ENCODE results near the gene PM20D2.

The PM20D2 gene

GRCh38 chr6:89183294-89183693 is 37.4 kb downstream of the PM20D2 start:
- Histone ChIP-seq H3K79me2 (ENCODE audit: low read length) (no peaks in the 10 kb centered on the region), H3K27me3 (ENCODE audit: low read depth, low read length) (no peaks in the 10 kb centered on the region), H3K27ac (ENCODE audit: low read length) (no peak overlapping the region), H3K4me2 (ENCODE audit: low read length) (no peak overlapping the region), H4K20me1 (ENCODE audit: insufficient read depth, low read length) (no peaks in the 10 kb centered on the region), H3K36me3 (replicated peaks; ENCODE audit: low read depth, low read length) (no peaks in the 10 kb centered on the region), H3K4me3 (ENCODE audit: low read length) (no peak overlapping the region), H3K4me1 (ENCODE audit: low read length) (no peaks in the 10 kb centered on the region), H3K9me3 (ENCODE audit: insufficient read depth, low read length) (no peaks in the 10 kb centered on the region), H2AFZ (ENCODE audit: low read depth, low read length) (no peak overlapping the region), H3K9ac (ENCODE audit: low read length) (no peak overlapping the region)
- no peak for TF ChIP-seq CTCF (IDR thresholded peaks at IDR 0.05; ENCODE audit: low read depth, low read length)
- no peak for TF ChIP-seq EZH2phosphoT487 (IDR thresholded peaks at IDR 0.05; ENCODE audit: low read depth)

- no peaks in the 10 kb centered on the region for H3K27me3 ChIP-seq (ENCODE audit: low read depth, low read length)
- H3K4me1 ChIP-seq (ENCODE audit: low read length): no peaks in the 10 kb centered on the region
- H3K4me3 ChIP-seq (ENCODE audit: low read length): no peak overlapping the region
- H3K9me3 ChIP-seq (ENCODE audit: insufficient read depth, low read length): no peaks in the 10 kb centered on the region
- H4K20me1 ChIP-seq (ENCODE audit: insufficient read depth, low read length): no peaks in the 10 kb centered on the region
- H3K27ac ChIP-seq (ENCODE audit: low read length): no peak overlapping the region
- no peak overlapping the region for H2AFZ ChIP-seq (ENCODE audit: low read depth, low read length)
- H3K4me2 ChIP-seq (ENCODE audit: low read length): no peak overlapping the region
- no peaks in the 10 kb centered on the region for H3K36me3 ChIP-seq (replicated peaks; ENCODE audit: low read depth, low read length)
- no peak overlapping the region for H3K9ac ChIP-seq (ENCODE audit: low read length)
- no peak for TF ChIP-seq EZH2phosphoT487 (IDR thresholded peaks at IDR 0.05; ENCODE audit: low read depth)
- no peaks in the 10 kb centered on the region for H3K79me2 ChIP-seq (ENCODE audit: low read length)
Observed at GRCh38 chr6:89184344-89184743, 38.5 kb downstream of the PM20D2 start.

GRCh38 chr6:89186762-89187161 is 40.9 kb downstream of the PM20D2 start:
- TF ChIP-seq EZH2phosphoT487 (IDR thresholded peaks at IDR 0.05; ENCODE audit: low read depth) (no peak), CTCF (IDR thresholded peaks at IDR 0.05; ENCODE audit: low read depth, low read length) (no peak)
- H4K20me1 ChIP-seq (ENCODE audit: insufficient read depth, low read length): no peaks in the 10 kb centered on the region
- H2AFZ ChIP-seq (ENCODE audit: low read depth, low read length): no peak overlapping the region
- no peaks in the 10 kb centered on the region for H3K9me3 ChIP-seq (ENCODE audit: insufficient read depth, low read length)
- no peak overlapping the region for H3K4me3 ChIP-seq (ENCODE audit: low read length)
- no peaks in the 10 kb centered on the region for H3K79me2 ChIP-seq (ENCODE audit: low read length)
- no peaks in the 10 kb centered on the region for H3K4me1 ChIP-seq (ENCODE audit: low read length)
- H3K27ac ChIP-seq (ENCODE audit: low read length): no peak overlapping the region
- no peak overlapping the region for H3K4me2 ChIP-seq (ENCODE audit: low read length)
- H3K9ac ChIP-seq (ENCODE audit: low read length): no peak overlapping the region
- H3K36me3 ChIP-seq (replicated peaks; ENCODE audit: low read depth, low read length): no peaks in the 10 kb centered on the region
- H3K27me3 ChIP-seq (ENCODE audit: low read depth, low read length): no peaks in the 10 kb centered on the region

GRCh38 chr6:89187504-89187903 is 41.6 kb downstream of the PM20D2 start:
- H4K20me1 ChIP-seq (ENCODE audit: insufficient read depth, low read length): no peaks in the 10 kb centered on the region
- no peaks in the 10 kb centered on the region for H3K27me3 ChIP-seq (ENCODE audit: low read depth, low read length)
- H3K9me3 ChIP-seq (ENCODE audit: insufficient read depth, low read length): no peaks in the 10 kb centered on the region
- H3K4me1 ChIP-seq (ENCODE audit: low read length): no peaks in the 10 kb centered on the region
- no peak overlapping the region for H3K4me3 ChIP-seq (ENCODE audit: low read length)
- no peak overlapping the region for H3K9ac ChIP-seq (ENCODE audit: low read length)
- no peaks in the 10 kb centered on the region for H3K79me2 ChIP-seq (ENCODE audit: low read length)
- TF ChIP-seq CTCF (IDR thresholded peaks at IDR 0.05; ENCODE audit: low read depth, low read length) (no peak), EZH2phosphoT487 (IDR thresholded peaks at IDR 0.05; ENCODE audit: low read depth) (no peak)
- no peaks in the 10 kb centered on the region for H3K36me3 ChIP-seq (replicated peaks; ENCODE audit: low read depth, low read length)
- no peak overlapping the region for H3K4me2 ChIP-seq (ENCODE audit: low read length)
- no peak overlapping the region for H3K27ac ChIP-seq (ENCODE audit: low read length)
- H2AFZ ChIP-seq (ENCODE audit: low read depth, low read length): no peak overlapping the region

GRCh38 chr6:89190741-89191140 is 44.9 kb downstream of the PM20D2 start:
- H3K36me3 ChIP-seq (replicated peaks; ENCODE audit: low read depth, low read length): no peaks in the 10 kb centered on the region
- H3K9ac ChIP-seq (ENCODE audit: low read length): no peak overlapping the region
- no peak overlapping the region for H3K27ac ChIP-seq (ENCODE audit: low read length)
- no peaks in the 10 kb centered on the region for H3K79me2 ChIP-seq (ENCODE audit: low read length)
- no peaks in the 10 kb centered on the region for H4K20me1 ChIP-seq (ENCODE audit: insufficient read depth, low read length)
- no peaks in the 10 kb centered on the region for H3K9me3 ChIP-seq (ENCODE audit: insufficient read depth, low read length)
- H3K4me3 ChIP-seq (ENCODE audit: low read length): no peak overlapping the region
- no peaks in the 10 kb centered on the region for H3K4me1 ChIP-seq (ENCODE audit: low read length)
- H2AFZ ChIP-seq (ENCODE audit: low read depth, low read length): no peak overlapping the region
- no peak overlapping the region for H3K4me2 ChIP-seq (ENCODE audit: low read length)
- TF ChIP-seq CTCF (IDR thresholded peaks at IDR 0.05; ENCODE audit: low read depth, low read length) (no peak), EZH2phosphoT487 (IDR thresholded peaks at IDR 0.05; ENCODE audit: low read depth) (no peak)
- no peaks in the 10 kb centered on the region for H3K27me3 ChIP-seq (ENCODE audit: low read depth, low read length)
